CD4-positive, alpha-beta T cell treated with Interleukin-6 for 4 hours (primary cell): ENCODE data around the gene MLLT3.

Experiments used
- DNase-seq: peaks from one replicate; pipeline ENCODE4 v3.0.0-alpha.2; 2020; ENCODE audit warnings: mixed read lengths

The MLLT3 gene

DNA sequence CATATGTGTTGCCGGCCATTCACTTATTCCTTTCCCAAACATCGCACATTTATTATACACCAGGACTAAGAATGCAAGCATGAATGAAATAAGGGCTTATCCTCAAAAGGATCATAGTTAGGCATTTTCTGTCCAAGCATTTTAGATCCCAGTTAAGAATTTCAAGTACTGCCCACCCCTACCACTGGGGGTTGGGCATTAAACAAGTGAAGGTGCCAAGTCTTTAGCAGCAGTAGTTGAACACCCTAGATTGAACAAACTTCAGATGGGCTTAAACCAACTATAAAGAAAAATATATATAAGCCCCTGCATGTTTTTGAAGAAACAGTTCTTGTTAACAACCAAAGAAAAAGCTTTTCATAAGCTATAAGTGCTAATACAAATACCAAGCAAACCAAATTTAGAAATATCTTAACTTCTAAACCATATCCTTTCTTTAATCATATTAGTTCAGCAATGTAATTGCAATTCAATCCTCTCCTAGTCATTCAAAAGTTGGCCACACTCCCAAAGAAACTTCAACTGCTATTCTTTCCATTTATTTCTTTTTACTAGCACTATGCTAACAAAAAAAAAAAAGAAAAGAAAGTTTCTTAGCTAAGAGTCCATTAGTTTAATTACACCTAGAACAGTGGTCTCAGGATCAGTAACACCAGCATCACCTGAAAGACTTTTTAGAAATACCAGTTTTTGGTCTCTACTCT is 149.8 kb downstream of the MLLT3 start:
- no peak for DNase-seq

DNA sequence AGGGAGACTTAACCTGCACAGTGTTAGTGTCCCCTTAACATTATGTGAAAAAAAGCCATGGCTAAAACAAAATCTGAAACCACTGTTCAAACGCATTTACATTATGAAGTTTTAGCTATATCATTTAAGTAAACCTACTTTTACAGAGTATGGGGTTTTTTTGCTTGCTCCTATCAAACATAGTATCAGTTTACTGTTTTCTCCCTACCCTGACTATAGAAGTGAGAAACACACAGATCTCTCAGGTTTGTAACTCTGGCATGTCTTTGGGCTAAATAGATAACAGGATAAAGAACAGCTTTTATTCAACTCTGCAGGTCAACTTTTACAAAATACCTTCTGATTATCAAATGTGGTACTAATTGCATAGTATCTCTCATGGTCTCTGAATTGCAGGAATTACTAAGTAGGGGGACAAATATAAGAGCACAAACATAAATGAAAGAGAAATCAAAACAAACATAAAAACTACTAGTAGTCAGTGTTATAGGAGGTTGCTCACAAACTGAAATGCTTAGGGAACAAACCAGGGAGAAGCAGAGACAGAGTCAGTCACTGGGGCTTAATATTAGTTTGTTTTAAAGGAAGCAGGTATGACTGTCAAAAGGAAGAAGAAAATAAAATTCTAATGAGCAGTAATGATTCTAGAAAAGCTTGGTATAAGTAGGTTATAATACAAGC is 155.8 kb downstream of the MLLT3 start:
- DNase-seq = no peak

DNA sequence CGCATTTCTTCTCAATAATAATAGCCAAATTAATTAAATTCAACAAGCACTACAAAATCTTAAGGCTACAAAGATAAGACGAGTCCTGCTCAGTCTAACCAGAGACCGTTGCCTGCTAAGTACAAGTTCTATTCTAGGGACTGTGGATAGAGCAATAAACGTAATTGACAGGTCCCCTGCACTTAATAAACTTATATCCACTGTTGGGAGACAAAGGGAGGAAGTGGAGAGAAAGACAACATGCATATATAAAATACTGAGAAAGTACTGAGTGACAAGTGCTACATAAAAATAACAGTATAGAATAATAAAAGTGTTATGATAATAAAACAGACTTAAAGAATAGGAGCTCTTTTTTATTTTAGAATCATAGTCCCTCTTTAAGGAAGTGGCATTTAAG is 158.1 kb downstream of the MLLT3 start:
- no peak for DNase-seq

DNA sequence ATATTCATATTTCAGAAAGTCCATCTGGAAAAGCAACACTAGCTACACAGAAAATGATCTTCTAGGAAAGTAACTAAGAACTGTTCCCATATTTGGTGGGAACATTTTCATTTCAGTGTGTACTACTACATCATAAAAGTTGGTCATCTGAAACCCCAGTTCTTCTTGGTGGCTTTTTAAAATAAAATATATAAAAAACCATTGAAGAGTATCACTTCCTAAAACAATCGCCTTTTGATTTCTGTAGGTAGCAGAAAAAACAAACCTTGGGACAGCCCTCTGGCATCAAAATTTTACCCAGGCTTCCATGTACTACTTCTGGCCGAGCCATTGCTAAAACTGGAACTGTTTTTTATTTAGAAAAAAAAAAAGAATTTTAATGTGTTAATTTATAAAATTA is 158.5 kb downstream of the MLLT3 start:
- no peak for DNase-seq

DNA sequence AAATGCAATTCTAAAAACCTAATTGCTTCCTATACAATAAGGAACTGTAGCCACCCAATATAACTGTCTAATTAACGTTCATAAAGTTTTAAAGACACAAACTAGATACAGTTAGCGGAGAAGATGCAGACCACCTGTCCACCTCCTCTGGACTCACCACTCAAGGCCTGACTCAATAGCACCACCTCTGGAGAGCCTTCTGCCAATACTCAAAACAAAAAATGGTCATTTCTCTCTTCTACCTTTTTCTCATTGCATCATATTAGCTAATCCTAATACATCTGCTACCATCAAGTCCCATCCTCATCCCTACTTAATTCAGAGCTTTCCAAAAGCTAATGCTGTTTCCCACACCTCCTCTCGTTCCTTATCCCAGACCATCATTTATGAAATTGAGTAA is 159.9 kb downstream of the MLLT3 start:
- DNase-seq = no peak

DNA sequence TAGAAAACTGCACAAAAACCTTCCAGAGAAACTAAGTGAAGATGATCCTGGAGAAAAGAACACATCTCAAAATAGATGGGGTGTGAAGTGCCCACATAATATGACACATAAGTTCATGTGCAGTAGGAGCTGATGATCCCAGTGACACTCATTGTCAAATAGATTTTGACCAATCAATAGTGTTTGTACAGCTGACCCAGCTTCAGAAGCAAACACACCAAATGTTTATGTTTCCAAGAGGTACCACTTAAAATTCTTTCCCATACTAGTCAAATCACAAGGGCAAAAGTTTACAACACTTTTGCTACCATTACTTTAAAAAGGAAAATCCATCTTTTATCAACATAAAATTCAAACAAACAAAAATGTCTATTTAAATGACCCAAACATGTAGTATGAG is 175.0 kb downstream of the MLLT3 start:
- DNase-seq = no peak

DNA sequence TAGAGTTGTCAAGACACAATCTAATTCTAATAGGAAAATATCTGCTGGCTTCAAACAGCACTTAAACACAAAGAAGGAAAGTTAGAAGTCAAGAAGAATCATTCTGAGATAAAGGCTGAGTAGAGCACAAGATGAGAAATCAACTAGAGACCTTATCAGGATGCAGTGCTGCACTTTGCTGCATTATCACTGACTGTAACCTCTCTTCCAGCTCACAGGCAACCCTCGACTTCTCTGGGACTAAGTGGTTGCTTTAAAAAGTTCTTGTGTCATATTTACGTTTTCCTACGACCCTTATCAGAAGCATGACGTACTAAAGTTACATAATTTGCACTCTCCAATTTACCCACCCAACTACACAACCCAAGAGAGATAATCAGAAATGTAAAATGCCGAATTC is 176.1 kb downstream of the MLLT3 start:
- DNase-seq = no peak

DNA sequence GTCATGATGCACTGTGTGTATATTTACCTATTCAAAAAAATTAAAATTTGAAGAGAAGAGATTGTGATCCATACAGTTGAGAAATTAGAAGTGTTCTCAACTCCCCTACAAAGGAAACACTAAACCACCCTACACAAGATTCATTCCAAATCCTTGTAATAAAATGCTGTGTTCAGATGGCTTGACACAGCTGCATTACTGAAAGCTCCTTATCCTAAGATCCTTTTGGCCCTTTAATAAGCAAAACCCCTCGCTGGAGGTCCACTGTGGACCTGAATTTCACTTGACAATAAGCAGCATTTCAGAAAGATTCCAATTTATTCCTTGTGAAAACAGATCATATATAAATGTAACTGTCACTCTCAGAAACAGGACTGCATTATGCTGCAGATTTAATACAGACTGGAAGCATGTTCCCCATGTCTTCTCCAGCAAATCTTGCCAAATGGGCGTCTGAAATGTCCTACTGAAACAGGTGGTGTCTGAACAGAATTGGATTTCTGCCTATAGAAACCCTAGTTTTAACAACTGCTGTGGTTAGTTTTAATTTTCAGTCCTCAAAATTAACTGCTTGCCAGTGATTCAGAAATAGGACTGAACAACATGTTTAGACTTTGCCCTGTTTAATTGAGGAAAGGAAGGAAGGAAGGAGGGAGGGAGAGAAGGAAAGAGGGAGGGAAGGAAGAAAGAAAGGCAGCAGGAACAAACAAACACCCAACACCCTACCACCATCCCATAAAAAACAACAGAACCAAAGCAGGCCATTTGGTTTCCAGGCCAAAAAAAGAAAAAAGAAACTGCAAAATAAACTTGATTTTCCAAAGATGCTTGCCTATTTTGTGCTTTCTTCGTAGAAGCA is 179.6 kb downstream of the MLLT3 start:
- no peak for DNase-seq

DNA sequence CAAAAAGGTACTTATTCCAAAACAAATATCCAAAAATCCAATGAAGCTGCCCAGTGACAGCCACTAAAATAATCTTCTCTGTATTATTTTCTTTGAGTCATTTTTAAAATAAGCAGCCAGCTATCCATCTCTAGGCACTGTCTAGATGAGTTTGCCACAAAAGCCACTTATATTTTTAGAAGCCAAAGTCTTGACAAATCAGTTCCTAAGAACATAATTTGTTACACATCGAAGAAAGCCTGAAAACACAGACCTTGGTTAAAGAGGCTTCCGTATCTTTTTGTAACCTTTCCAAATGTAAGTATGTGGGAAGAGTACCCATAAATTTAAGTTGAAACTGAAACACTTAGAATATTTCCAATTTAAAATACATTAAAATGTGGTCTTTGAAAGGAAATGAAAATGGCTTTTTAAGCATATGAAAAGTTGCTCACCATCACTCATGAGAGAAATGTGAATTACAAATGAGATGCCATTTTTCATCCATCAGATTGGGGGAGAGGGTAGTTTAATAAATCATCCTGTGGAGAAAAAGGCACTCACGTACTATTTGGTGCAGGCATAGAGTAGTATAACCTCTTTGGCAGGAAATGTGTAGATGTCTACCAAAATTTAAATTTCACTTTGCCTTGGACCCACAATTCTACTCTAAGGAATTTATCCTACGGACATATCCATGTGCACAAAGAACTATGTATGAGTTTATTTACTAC is 180.4 kb downstream of the MLLT3 start:
- no peak for DNase-seq

DNA sequence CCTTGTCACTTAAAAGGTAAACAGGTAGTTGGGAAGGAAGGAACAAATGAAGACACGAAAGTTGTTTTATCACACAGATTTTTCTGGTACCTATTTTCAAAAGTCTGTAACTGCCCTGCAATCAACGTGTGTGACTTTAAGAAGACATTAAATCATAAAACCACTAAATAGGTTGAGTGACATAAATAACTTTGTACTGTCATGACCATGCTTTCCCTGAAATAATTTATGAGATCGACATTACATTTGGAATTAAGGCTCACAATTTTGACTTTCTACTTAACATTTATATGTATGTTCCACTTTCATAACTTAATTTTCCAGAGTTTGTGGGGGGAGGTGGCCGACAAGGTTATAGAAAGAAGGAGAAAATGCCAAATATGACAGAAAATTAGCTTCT is 181.1 kb downstream of the MLLT3 start:
- no peak for DNase-seq

DNA sequence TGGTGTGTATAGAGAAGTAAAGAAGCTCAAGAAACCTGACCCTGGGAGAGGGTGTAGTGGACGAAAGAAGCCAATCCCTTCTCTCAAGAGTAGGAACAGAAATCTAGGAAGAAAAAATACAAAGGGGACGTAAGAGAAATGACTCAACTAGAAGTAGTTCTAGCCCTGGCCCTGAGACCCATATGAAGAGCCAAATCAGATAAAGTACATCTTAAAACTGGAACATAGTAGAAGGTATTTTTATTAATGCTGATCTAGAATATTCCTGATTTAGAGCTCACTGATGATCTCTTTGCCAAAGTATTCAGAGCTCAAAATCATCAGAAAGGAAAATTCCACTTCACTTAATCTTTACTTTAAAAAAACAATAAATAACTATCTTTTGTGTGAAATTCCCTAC is 184.8 kb downstream of the MLLT3 start:
- DNase-seq = no peak

DNA sequence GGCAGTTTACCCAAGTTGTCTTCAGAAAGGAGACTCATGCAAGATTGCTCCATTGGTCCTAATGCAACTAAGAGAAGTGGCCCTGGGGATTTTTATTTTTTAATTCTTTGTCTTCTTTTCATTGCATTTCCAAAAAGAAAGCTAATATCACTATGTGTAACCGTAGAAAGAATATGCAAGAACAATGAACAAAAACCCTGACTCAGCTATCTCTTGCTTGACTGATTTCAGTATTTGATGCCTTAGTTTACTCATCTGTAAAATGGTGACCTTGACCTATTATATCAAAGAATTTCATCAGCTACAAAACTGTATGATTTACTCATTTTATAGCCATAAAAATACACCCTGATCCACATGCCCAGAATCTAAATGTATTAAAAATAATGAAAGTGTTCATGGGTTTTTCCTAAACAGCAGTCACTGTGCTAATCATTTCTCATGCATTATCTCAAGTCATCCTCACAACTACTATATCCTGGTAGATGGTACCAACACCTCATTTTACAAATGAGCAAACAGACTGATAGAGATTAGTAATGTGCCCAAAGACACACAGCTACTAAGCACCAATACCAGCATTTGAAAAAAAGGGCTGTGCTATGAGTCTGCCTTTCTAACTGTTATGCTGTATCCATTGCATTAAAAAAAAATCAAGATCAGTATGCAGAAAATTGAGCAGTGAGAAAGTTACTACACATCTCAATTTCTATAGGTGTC is 185.7 kb downstream of the MLLT3 start:
- no peak for DNase-seq

DNA sequence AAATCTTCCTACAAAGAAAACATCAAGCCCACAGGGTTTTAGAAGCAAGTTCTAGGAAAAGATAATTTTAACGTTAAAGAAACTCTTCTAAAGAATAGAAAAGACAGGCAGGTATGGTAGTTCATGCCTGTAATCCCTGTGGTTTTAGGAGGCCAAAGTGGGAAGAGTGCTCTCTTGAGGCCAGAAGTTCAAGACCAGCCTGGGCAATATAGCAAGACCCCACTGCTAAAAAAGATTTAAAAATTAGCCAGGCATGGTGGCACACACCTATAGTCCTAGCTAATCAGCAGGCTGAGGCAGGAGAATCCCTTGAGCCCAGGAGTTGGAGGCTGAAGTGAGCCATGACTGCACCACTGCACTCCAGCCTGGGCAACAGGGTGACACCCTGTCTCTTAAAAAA is 193.3 kb downstream of the MLLT3 start:
- DNase-seq = no peak

DNA sequence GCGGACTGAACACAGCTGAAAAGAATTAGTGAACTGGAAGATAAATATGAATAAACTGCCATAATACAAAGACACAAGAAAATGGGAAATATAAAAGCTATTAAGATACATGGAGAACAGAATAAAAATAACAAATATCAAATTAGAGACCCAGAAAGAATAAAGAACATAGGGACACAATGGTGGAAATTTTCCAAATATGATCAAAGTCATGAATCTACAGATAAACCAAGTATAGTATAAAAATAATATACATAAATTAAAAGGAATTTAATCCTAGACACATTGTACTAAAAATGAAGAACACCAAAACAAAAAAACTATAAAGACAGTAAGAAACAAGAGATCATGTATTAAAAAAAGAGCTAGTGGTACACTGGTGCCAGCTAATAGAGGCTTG is 194.9 kb downstream of the MLLT3 start:
- DNase-seq = no peak

DNA sequence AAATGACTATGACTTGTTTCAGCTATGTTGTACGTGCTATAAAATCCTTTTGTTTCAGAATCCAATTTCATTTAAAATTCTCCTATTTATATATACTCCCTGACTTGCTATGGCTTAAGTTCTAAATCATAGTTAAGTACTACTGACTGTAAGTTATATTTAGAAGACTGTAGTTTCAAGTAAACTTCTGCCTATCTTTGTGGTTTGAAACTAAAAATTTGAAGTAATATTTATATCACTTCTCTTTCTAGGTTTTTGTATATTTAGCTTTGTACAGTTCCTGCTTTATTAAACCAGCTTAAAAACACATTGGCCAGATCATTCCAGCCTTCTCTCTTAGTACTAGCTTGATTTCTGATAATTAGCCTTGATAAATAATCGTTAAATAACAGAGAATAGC is 196.3 kb downstream of the MLLT3 start:
- DNase-seq = no peak

DNA sequence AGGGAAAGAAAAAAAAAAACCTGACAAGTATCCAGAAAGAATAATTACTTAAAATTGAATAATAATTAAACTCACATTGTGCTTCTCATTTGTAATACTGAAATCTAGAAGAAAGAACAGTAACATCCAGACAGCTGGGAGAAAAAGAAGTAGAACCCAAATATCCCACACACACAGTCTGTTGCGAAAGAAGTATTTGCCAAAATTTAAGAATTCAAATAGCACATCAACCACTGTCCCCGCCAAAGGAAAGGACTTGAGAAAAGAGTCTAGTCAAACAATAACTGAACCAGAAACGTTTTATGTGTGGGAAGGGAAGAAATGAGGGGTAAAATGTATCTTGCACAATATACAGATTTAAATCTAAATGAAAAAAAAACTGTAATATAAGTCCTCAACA is 202.8 kb downstream of the MLLT3 start:
- DNase-seq = no peak

DNA sequence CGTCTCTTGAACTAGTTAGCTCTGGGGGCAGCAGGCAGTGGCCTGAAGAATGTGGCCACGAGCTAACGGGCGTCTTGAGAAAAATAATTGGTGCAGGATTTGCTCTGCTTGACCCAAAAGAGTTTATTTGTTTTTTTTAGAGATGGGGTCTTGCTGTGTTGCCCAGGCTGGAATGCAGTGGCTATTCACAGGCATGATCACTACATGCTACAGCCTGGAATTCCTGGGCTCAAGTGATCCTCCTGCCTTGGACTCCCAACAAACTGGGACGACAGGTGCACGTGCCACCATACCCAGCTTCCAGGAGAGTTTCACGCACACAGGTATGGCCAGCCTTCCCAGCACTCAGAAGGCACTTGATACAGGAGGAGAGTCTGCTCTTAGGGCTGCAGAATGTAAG is 203.8 kb downstream of the MLLT3 start:
- DNase-seq = no peak

DNA sequence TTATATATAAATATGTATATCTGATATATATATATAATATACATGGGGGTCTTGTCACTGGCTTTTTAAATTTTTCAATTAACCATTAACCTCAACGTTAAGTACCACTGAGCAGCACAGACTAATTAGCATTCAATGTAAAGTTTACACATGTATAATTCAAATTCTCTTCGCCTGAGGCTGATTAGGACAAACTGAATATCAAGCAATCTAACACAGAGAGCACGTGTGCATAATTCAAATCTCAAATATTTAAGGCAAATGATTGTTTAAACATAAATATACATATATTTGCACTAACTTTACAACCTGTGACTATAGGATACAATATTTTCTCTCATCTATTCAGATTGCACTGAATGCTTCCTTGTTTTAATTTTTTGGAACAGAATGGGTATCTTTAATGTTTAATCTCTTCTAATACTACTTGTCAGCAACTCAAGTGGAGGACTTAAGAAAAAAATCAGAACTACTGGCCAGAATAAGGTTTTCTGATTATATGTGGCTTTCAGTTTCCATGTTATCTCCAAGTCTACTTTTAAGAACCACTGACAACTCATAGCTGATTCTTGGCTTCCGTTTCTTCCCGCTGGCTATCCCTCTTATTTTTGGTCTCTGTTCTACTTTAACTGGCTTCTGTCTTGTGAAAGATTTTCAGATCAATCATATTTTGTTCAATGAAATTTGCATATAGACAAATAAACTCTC is 204.8 kb downstream of the MLLT3 start:
- no peak for DNase-seq

DNA sequence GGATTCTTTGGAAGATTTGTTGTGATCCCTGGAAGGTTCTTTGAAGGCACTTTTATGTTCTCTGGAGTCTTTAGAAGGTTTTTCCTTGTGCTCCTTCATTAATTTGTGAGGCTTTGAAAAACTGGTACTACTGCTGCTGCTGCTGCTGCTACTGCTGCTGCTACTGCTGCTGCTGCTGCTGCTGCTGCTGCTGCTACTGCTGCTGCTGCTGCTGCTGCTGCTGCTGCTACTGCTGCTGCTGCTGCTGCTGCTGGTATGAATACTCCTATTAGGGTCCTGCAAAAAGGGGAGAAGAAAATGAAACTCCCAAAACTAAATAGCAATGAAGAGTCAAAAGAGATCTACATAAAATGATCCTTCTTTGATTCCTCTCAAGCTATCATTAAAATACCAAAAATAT is 208.1 kb downstream of the MLLT3 start:
- no peak for DNase-seq

DNA sequence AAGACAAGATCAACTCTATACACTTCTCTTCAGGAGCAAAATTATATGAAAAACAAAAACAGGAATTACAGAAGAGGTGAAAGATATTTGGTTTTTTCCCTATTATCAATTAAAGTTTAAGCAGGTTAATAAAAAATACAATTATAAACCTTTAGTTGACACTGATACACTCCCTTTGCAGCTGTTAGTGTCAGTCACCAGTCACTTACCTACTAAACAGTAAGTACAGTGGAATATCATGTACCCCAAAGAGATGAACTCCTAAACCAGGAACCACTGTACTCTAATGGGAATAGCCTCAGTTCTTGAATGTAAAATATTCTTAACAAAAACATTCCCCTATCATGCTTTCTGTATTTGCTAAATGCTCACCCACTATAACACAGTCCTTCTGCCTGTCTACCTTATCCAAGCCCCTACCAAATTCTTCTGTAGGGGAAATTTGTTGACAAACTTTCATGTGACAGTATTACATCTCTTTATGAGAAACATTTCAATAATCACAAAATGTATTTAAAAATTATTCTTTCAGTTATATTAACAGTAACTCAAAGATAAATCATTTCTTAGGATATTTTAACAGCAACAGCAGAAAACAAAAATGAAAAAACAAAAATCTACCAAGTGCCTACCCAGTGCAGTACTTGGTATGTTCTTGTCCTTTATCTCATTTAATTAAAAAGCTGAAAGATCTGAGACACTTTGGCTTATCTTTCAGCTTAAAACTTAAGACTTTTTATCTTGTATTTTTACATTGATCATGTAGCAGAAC is 212.8 kb downstream of the MLLT3 start:
- DNase-seq = no peak

DNA sequence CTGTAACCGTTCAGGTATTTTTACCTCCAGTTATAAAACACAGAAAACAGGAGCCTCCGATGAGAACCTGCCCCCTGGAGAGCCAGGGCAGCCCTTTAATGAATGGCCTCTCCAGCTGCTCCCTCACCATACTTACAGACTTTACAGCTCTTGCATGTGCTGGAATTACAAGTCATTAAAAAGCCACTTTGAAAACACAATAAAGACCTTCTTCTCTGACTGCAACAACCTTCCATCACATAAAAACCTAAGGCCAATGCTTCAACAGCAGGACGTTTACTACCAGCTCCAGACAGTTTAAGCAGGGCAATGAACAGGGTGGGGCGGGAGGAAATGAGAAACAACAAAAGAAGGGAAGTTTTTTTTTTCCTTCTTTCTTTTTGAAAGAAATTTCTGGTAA is 213.8 kb downstream of the MLLT3 start:
- DNase-seq = no peak
